Left cardiac atrium (tissue), 4 donors: ENCODE data around the gene EPB41L4B. TPM values are rescaled to one million over a fixed set of nuclear protein-coding genes. Genes with fewer than 3 reads are reported as not detected.
A peak's percentile ranks its signal among the peaks of the same experiment; 100 is the strongest.

Experiments
- ATAC-seq, 2 donors: fragments of 200-7000 bp; cut with Tn5 transposase; one replicate each; pipeline ENCODE4 v1.9.1; 2020; ENCODE audit warnings: mild to moderate bottlenecking in 2 of 2, moderate library complexity in 2 of 2
- DNase-seq: peaks from one replicate; pipeline ENCODE4 v3.0.0-alpha.2; 2020
- intact Hi-C, 2 donors: fragments of 100-400 bp; cut with DNase I; formaldehyde crosslinking; loops; one replicate each; pipeline versions ENCODE4 v1.14.1 to v1.15.1; 2022 to 2023
- total RNA-seq, 2 donors: library from RNA; stranded (reverse); fragmentation: NEBNext Ultra II Directional; extraction: Animal tissue kit (Norgen Biotek cat#: 25700); gene quantifications; one replicate each; pipeline ENCODE4 v1.2.1, GENCODE V29; 2021
- donor health status: DM: no; HTN: yes; CAD: no.
- donor health status: DM: no; HTN: yes; CAD: no; lungs with severe emphysema.
- donor health status: DM: yes; HTN: yes; CAD: no.
- donor health status: Dilated cardiomyopathy.

Gene EPB41L4B
- total RNA-seq, 2 donors from 2014 or later = 19.4 to 21.6 TPM

DNA sequence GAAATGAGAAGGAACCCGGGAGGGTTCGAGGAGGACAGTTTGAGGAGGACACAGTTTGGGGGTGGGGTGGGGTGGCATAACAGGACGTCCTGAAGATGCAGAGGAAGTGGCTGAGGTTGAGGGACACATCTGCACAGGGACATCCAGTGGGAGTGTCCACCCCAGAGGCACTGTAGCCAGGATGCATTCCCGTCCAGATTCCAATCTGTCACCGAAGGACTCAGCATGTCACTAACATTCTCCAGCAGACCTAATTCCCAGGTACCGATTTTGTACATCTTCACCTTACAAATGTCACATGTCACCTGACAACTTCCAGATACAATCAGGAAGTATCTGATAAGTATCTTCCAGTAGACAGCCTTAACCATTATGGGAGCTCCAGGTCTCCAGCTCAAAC, 42.6 kb downstream of the EPB41L4B start:
- ATAC-seq (no peak), DNase-seq (no peak)
- intact Hi-C loops = no loop called here

DNA sequence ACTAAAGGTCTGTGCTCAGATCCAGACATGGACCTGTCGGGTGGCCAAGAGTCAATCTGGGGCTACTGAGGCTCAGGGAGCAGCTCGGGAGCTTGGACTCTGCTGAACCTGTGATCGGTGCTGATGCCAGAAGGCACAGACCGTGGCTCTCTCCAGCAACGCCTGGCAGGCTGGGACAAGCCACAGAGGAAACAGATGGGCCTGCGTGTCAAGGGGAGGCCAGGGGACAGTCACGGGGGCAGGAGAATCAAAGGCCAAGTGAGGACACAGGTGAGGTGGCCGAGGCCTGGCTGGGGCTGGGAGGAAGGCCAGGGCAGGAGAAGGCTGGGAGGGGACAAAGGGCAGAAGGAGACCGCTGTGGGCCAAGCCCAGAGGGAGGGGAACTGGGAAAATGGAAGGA, 43.4 kb downstream of the EPB41L4B start:
- intact Hi-C loops = no loop called here
- DNase-seq = no peak
- ATAC-seq = peak in 1 of 2 donors; percentile 41

DNA sequence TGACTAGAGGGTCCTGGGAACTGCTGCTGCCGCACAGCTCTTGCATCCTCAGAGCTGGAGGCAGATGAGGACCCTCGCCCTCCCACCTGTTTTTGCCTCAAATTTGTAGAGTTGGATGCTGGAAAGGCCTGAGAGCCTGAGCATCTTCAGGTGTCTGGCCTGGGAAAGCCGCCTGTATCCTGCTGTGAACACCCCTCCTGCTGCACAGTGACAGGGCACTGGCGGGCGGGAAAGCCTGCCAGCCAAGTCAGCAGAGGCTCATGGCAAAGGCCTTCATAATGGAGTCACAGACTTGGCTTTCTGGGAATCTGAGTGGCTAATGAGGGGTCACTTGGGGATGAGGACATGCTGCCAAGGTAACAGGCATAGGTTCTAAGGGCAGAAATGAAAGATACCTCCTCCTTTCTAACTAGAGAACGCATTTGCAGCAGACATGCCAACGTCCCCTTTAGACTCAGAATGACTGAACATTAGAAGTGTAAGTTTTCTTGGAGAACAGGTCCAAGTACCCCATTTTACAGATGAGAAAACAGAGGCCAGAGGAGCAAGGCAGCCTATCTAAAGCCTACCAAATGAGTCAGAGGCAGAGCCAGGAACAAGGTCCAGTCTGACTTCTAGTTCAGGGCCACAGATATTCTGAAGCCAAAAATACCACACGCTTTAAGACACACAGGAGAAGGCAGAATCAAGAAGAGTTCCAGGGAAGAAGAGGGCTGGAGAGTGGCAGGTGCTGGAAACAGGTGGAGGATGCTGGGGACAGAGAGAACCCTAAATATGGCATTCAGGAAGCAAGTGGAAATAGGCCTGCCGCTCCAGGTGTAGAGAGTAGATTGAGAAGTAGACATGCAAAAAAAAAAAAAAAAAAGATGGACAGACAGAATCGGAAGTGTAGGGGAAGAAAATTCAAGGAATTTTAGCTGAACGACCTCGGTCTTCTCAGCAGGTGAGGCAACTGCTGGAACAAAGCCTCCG, 44.1 kb downstream of the EPB41L4B start:
- intact Hi-C loops = no loop called here
- ATAC-seq = no peak
- DNase-seq = no peak

DNA sequence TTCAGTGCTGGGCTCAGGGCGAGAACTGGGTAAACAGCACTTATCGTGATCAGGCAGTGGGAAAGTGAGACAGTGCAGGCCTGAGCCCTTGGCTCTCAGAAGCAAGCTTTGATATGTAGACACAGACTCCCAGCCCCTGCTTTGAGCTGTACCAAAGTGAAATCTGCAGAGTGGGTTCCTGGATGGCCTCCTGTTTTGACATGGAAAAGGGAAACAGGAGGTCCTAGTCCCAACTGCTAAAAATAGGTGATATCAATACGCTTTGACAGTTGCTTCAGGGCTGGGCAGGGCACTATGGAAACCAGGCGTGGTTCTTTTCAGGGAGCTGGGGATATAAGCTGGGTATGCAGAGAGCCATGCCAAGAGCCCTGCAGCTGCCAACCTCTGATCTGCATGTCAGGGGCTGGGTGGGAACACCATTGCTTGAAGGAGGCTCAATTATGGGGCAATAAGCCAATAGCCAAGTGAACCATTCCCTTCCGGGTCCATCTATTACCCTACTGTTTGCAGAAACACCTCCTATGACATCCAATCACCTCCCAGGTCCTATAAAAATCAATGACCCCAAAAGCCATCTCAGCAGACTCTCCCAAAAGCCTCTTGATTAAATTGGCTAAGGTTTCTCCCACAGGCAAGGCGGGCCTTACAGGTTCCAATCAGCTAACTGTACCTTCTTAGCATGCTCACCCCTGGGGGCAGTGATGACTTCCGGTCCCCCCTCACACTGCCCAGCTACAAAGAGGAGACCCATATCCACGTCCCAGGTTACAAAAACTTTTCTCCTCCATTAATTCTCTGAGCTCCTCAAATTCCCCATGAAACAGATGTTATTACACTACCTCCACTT, 45.8 kb downstream of the EPB41L4B start:
- intact Hi-C loops = no loop called here
- ATAC-seq (peak; percentile 23 to 45), DNase-seq (peak; percentile 39)

DNA sequence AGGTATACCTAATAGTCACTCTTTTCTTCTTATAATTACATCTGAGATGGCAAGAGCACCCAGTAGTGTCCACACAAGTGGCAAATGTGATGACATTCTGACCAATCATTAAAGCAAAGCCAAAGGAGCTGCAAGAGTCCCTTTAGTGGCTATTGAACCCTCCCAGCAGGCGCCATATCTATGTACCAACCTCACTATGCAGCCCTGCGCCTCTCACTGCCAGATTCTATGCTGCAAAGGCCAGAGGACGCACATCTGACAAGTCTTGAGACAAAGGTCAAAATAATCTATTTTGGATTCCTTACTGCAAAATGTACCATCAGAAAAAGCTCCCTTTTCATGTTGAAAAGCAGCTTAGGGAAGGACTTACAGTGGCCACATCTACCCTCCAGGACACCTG, 47.0 kb downstream of the EPB41L4B start:
- intact Hi-C loops = no loop called here
- DNase-seq (no peak), ATAC-seq (peak in 1 of 2 donors; percentile 28)

DNA sequence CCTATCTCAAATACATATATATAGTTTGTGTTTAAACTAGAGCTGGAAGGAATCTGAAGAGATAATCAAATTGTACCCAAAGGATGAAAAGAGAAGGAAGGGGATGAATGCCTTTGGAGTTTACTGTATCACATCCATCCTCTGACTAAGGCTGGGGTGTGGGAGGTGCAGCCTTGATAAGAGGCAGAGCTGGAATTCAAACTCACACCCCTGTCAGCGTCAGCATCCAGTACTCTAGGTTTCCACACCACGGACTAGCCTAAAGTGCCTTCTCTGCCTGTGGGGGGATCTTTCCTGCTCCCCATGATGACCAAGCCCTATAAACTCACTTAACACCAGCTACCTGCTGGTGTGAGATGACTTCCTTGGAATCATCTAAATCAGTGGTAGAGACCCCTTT, 48.1 kb downstream of the EPB41L4B start:
- ATAC-seq (peak in 1 of 2 donors; percentile 88), DNase-seq (no peak)
- intact Hi-C loops = no loop called here

DNA sequence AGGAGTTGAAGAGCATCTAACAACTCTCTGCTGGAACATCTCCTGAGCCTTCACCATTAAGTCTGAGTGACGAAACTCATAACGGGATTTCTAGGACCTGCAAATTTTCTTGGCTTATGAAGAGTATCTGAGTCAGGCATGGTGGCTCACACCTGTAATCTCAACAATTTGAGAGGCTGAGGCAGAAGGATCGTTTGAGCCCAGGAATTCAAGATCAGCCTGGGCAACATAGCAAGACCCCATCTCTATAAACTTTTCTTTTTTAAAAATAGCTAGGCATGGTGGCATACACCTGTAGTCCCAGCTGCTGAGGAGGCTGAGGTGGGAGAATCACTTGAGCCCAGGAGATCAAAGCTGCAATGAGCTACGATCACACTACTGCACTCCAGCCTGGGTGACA, 48.8 kb downstream of the EPB41L4B start:
- no peak for ATAC-seq
- intact Hi-C loops = no loop called here
- no peak for DNase-seq

DNA sequence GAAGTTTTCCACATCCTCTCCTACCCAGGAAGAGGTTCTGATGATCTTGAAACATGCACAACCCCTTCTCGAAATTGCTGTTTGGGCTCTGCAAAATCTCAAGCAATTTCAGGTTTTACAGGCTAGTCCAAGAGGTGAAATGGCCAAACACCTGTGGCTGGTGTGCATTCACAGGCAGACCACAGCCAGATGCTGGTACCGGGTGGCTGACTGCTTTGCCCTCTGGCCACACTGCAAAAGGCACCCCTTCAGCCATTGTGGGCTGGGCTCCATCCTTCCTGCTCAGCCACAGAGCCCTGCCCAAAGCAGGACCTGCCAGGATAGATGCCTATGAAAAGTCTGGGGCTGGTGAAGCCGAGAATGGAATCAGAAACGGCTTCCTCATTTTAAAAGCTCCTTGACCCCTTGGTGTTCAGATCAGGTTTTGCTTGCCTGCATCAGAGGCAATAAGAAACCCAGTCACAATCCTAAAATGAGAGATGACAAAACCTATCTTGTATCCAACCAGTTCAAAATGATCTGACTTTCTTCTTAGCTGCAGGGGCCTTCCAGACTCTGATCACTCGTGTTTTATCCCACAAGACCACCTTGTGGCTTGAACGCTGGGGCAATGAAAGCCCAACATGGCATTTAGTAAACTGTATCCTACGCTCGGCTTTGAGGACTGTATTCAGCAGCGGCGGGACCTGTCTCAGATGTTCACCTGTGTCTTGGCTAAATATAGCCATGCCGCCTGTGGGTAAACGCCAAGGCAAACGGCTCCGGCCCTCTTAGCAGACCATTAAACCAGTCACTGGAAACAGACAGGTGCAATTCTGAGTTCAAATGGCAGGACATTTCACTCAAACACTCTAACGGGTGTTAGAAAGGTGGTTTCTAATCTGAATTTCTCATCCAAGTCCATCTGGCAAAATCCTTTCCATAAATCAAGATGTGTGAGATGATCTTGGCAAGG, 49.6 kb downstream of the EPB41L4B start:
- DNase-seq (no peak), ATAC-seq (no peak)
- intact Hi-C loops = no loop called here

DNA sequence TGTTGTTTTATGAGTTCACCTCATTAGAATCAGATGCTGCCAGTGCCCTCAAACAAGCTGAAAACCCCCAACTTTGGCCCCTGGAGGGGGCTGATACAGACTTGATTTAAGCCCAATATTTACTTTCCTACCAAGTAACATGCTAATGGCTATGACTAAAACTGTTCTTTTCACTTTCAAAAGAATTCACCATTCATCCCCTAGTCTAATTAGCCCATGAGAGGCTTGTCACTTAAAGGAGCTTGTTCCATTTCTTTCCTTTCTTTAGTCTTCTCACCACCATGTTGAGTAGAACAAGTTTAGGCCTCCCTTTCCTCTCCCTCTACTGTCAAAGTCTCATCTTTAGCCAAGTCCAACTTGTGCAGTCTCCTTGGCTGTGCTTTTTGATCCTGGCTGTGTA, 50.4 kb downstream of the EPB41L4B start:
- DNase-seq (no peak), ATAC-seq (no peak)
- intact Hi-C loops = no loop called here

DNA sequence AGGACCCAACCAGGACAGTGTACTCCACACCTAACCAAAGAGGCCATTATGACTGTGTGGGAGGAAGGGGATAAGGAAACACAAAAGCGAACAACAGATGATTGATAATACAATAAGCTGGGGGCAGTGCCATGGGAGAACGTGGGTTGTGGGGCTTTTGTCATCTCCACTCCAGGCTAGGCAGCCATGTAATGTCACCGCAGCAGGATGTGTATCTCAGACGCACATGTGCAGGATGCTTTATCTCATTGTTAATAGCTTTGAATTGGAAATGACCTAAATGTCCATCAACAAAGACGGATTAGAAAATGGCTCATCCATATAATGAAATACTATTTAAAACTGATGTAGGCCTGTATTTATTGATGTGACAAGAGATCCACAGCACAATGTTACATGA, 51.0 kb downstream of the EPB41L4B start:
- no peak for ATAC-seq
- intact Hi-C loops = no loop called here
- no peak for DNase-seq

DNA sequence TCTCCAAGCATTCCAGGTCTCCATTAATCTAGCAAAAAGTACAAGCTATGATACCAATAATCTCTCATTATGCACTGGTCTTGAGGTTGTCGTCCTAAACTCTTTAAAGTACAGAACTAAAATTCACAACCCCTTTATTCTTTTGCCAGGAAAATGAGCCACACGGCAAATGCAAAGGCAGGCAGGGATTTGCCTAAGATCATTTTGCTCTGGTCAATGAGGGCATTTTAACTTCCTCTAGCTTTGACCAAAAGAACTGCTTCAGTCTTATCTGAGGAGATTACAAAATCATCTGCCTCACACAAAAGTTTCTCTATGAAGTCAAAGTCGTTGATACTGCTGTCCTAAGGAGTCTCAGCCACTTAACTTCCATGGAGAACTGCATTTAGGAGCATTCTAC, 51.8 kb downstream of the EPB41L4B start:
- intact Hi-C loops = no loop called here
- ATAC-seq (no peak), DNase-seq (no peak)

DNA sequence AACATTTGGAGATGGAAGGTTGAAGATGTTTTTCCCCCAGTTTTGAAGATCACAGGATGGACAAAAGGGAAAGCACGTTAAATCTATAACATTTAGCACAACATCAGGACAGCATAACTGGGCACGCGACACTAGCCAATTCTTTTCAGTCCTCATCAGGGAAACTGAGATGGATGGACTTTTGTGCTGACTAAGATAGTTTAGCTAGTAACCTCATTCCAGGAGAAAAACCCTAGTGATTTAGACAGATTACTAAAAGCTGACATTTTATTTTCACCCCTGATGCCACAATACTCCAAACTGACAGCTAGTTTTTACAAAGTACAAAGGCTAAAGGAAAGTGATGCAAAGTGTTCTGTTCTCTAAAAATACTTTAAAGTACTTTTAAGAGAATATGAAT, 53.3 kb downstream of the EPB41L4B start:
- DNase-seq (no peak), ATAC-seq (no peak)
- intact Hi-C loops = no loop called here

DNA sequence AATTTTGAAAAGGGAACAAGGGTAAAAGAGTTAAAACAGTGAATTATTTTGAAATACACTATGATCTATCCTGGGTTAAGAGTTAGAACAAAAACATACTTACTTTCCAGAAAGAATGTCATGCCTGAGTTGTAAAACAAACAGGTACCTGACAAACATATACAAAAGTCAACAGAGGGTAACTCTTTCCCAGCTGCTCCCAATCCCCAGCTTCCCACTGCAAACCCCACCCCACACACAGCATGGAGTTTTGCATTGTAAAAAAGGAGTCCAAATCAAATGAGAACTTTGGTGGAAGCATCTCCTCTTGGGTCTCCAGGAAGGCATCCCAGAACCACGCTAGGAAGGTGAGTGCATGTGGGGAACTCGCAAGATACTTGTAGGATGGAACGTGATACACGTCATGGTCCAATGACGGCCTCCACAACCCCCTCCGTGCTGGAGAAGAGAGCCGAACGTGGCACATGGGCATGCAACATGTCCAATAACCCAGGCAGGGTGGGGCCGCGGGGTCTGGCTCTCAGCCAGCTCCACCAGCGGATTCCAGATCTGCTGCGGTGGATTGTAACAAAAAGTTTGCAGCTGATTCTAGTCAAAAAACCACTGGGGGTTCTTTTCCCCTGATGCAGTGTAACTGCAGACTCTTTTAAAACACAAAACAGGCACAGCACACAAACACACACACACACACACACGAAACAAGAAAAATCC, 55.8 kb downstream of the EPB41L4B start:
- ATAC-seq = peak; percentile 64 to 76
- intact Hi-C loops = no loop called here
- DNase-seq = peak; percentile 50

DNA sequence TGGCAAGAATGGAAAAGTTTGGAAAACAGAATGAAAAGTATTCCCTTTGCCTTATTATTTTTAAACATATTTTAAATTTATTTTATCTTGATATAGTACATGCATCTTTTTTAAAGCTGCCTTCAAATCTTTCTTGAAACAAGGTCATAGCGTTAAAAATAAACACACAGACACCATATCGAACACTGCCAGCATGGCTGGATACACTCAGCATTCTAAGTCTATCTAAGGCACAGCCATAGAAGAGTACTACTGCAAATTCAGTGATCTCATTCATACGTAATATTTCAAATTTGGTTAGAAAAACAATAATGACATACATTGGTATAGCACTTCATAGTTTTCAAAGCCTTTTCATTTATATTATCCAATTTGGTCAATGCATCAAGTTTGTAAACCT, 57.5 kb downstream of the EPB41L4B start:
- intact Hi-C loops = no loop called here
- no peak for ATAC-seq

DNA sequence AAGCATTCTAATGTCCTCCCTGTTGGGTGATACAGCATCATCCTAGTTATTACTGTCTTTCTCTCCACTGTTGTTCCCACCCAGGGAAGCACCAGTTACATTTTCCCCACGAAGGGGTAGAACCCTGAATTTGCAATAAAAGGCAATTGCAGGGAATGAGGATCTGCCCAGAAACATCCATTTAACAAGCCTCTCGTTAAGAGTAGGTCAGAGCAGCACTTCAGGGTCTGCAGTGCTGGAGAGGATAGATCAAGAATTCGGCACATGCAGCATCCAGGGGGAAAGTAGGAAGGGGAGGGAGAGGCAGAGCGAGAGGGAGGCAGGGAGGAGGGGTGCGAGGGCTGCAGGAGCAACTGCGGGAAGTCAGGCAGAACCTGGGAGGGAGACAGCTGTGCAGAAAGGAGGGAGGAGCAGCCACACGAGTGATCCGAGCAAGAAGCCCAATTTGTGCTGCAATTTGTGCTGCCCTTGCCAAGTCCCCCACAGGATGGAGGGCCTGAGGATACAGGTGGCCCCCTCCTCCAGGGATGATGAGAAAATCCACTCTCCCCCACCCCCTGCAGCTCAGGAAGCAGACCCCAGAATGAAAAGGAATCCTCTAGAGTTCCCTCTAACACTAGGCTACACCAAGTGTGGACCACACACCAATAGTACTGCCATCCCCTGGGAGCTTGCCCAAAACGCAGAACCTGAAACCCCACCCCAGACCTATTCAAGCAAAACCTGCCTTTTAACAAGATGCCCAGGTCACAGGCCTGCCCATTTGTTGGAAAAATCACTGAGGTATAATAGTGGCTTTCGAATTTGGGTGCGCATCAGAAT, 62.2 kb downstream of the EPB41L4B start:
- DNase-seq (no peak), ATAC-seq (no peak)
- intact Hi-C loops = no loop called here

More for the DNA sequence above, 57.5 kb downstream of the EPB41L4B start:
- no peak for DNase-seq

DNA sequence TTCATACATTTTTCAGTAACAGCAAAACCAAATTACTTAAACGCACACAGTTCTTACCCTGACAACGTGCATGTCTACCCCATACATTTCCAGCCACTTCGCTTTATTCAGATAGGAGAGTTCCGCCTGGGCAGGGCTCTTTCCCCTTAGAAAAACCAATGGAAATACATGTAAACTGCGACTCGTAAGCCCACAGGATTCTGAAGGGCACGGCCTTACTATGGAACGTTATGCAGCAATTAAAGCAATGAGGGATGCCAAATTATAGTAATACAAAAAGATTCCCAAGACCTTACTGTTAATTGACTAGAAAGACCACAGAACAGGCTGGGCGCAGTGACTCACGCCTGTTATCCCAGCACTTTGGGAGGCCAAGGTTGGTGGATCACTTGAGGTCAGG, 64.5 kb downstream of the EPB41L4B start:
- DNase-seq (no peak), ATAC-seq (no peak)
- intact Hi-C loops = no loop called here

DNA sequence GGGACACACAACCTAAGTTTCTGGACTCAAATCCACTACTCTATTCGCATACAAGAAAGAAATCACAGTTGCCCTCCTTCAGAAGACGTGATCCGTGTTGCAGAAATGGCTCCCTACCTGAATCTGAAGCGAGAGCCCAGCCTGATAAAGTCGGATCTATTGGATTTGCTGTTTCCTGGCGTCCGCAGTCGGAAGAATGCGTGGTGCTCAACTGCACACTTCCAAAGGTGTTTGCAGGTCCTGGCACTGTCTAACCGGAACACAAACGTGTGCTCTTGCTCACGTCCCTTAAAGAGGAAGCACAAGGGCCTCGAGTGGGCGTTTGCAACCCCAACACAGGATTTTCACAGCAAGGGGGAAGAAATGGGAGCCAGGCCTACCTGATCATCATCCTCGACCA, 65.5 kb downstream of the EPB41L4B start:
- no peak for DNase-seq
- no peak for ATAC-seq
- intact Hi-C loops = no loop called here

DNA sequence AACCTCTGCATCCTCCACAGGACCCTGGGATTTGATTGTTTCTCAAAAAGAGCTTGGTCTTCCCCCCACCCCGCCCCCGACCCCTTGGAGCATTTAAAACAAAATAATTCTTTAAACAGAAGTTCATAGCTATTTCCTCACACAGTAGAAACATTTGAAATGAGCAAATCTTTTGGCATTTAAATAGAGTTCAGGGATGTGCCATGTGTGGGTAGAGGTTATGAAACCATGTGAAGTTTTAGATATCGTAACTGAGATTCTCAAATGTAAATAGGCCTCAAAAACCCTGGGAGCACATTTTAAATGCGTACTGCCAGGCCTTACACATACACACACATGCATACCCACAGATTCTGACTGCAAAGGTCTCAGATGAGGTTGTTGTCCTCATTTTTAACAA, 66.5 kb downstream of the EPB41L4B start:
- DNase-seq (no peak), ATAC-seq (peak; percentile 64 to 68)
- intact Hi-C loops = no loop called here
